GM18505 (cell line): Measurements from ENCODE around the gene MFSD6L.
"Not testable (repeated sequence)": the region's sequence is repeated elsewhere in the genome, so short reads cannot be mapped to it uniquely, and the experiment has no call there.

Experiments
- ATAC-seq: cut with Tn5 transposase; IDR thresholded peaks from one replicate; pipeline ENCODE4 v1.9.1; 2021; ENCODE audit not compliant: unreplicated experiment
- POLR2A ChIP-seq: IDR thresholded peaks from 4 replicates; pipeline ENCODE4 v1.6.1; 2011; ENCODE audit warnings: borderline replicate concordance; ENCODE audit not compliant: insufficient read depth, insufficient read length; ENCODE audit errors: extremely low read depth

Gene MFSD6L

GRCh38 chr17:8818654-8819330 is 19.6 kb upstream of the MFSD6L start:
- no peak for TF ChIP-seq POLR2A
- no peak for ATAC-seq

DNA sequence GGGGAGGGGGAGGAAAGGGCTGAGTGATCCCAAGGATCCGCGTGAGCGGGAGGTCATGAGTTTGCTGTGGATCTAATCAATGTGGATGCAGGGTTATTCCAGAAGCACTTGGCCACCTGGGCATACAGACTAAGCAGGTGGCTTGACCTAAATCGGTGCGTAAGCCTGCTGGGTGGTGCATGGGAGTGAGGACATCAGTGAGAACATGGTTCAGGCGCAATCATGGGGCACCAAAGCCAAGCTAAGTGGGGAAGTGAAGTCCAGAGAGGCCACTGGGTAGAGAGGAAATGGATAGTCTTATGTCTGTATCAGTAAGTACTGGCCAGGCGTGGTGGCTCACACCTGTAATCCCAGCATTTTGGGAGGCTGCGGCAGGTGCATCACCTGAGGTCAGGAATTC is 18.9 kb upstream of the MFSD6L start:
- no peak for ATAC-seq
- no peak for TF ChIP-seq POLR2A

DNA sequence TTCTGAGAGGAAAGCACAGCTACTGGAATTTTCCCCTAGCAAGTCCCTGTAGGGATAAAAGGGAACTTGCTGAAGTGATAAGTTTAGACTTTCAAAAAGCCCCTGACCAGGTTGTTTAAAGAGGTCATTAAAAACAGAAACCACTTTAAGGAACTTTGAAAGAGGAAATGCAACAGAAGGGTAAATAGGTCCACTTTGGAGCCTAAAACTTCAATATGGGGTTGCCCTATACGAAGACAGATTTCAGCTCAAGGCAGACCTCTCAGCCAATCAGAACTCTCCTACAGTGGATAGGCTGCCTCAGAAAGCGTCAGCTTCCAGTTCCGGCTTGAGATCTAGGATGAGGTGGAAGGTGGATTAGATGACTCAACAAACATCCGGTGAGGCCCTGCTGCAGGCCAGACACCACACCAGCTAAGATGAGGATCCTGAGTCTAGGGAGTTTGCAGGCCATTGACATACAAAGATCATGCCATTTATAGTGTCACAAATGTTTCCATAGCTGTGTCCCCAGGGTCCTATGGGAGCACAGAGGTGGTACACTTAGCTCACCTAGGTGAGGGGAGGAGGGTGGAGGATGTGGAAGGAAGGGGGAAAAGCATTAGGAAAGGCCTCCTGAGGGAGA is 7.9 kb upstream of the MFSD6L start:
- peak; percentile 58 for TF ChIP-seq POLR2A
- ATAC-seq, result peak; percentile 91

- ATAC-seq, result no peak
- TF ChIP-seq POLR2A, result no peak
These were observed 7.2 kb upstream of the MFSD6L start for GRCh38 chr17:8806253-8806925.

DNA sequence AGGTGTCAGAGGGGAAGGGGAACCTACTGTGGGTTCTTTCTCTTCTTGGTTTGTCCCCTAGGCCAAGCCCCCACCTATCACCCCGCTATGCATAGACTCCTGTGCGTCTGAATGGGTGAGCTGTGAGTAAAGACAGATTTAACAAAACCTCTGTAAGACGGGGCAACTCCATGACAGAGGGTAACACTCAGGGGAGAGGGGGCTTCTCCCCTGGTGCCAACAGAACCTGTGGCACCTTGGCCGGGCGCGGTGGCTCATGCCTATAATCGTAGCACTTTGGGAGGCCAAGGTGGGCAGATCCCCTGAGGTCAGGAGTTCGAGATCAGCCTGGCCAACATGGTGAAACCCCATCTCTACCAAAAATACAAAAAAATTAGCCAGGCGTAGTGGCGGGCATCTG is 6.2 kb upstream of the MFSD6L start:
- ATAC-seq, result not testable (repeated sequence)

- ATAC-seq, result no peak
- no peak for TF ChIP-seq POLR2A
These were observed 4.6 kb upstream of the MFSD6L start for GRCh38 chr17:8803531-8804420.

DNA sequence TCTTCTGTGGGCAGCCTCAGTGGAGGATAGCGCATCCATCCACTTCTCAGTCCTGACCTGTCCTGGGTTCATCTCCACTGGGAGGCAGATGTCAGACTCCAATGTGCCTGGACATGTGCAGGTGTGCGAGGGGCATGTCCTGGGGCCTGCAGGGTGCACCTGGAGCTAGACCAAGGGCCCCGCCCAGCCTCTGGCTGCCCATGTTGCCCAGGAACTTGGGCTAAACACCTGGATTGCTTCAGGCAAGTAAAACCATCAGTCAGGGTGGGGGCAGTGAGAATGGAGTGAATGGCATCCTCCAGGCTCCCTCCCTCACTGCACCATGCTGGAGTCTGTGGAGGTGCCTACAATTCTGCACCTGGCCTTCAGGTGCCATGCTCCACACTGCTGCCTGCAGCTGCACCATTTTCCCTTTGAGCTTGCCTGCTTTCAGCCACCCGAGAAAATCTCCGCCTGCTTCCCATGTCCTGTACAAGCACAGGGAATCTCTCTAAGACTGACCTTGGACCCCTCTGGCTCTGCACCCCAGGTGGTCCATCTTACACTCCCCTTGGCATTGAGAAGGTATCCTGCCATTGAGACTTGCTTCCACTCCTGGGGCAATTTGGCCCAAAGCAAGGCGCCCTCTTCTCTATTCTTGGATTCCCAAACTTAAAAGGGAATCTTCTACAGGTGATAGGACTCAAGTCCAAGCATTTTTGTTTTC is 2.1 kb upstream of the MFSD6L start:
- no peak for ATAC-seq
- no peak for TF ChIP-seq POLR2A

DNA sequence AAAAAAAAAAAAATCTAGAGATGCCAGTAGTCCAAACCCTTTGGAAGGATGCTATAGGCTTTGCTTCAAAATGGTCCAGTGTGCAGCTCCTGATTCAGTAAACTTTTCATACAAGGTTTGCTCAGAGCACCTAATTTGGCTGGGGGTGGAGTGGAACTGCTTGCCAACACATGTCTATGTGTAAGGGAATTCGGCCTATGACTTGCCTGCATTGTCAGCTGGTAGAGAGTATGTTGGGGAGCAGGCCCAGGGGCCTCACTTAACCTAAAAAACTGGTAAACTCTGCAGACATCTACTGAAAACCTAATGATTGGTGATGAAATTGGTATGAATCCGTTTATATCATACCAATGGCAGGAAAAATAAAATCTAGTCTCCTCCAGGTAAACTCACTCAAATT is 1.5 kb upstream of the MFSD6L start:
- TF ChIP-seq POLR2A, result no peak
- ATAC-seq, result no peak

DNA sequence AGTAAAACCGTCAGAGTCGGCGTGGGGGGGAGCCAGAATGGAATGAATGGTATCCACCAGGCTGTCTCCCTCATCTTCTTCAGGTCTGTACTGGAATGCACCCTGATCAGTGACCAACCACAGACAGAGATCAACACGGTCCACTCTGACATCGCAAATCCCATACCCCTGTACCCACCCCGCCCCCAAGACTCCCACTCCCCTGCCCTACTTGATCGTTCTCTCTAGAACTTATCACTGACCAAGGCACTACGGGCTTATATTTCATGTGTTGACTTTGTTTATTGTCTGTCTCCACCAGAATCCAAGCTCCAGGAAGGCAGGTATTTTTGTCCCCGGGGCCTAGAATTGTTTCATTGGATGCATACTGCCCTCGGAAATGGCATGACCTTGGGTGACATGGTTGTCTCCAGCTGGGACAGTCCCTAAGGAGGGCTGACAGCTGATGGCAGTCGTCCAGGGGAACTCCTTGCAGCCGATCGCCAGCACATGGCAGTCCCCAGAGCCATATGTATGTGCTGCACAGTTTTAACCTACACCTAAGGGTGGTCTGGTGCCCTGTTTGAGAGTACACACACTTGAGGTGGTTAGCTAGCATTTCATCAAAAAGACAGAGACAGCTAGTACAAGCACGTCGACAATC is 526 bp upstream of the MFSD6L start:
- no peak for TF ChIP-seq POLR2A
- no peak for ATAC-seq

- no peak for TF ChIP-seq POLR2A
- ATAC-seq, result no peak
These were observed 854 bp downstream of the MFSD6L start for GRCh38 chr17:8798176-8798845.

DNA sequence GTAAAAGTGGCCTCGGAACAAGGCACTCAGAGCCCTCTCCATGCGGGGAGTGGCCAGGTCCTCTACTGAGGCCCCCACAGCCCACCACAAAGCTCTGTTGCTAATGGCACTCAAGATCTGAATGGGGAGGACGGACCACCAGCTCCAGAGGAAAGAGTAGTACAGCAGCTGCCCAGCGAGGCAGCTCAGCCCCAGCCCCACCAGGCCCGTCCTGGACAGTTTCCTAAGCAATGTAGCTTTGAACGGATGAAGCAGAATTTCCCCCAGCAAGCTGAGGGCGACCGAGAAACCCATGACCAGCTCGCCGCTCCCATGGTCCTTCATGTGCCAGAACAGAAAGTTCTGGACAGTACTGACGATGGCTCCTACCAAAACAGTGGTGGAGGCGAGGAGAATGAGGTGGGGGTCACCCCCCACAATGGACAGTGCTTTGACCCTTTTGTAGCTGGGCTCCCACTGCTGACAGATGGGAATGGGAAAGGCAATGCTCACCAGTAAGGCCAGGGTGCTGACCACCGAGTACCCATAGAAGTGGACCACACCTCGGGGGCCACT is 1.5 kb downstream of the MFSD6L start:
- no peak for TF ChIP-seq POLR2A
- ATAC-seq, result no peak

- no peak for ATAC-seq
- no peak for TF ChIP-seq POLR2A
These were observed 4.5 kb downstream of the MFSD6L start for GRCh38 chr17:8794636-8795035.
